ENCODE results near the gene ADAP1.
"Not testable (repeated sequence)": the region's sequence is repeated elsewhere in the genome, so short reads cannot be mapped to it uniquely, and the experiment has no call there.

Gene ADAP1

GRCh38 chr7:884191-885003, 70.1 kb downstream of the ADAP1 start:
- in situ Hi-C loops (cut with MboI; ENCODE audit: low sequenced_read_pairs), result no loop called here

GRCh38 chr7:883055-884021, 71.1 kb downstream of the ADAP1 start:
- in situ Hi-C loops (cut with MboI; ENCODE audit: low sequenced_read_pairs), result no loop called here

- in situ Hi-C loops (cut with MboI; ENCODE audit: low sequenced_read_pairs), result no loop called here
Observed at GRCh38 chr7:882336-883035, 72.0 kb downstream of the ADAP1 start.

- in situ Hi-C loops (cut with MboI; ENCODE audit: low sequenced_read_pairs), result no loop called here
Observed at GRCh38 chr7:881441-882234, 72.8 kb downstream of the ADAP1 start.

- in situ Hi-C loops (cut with MboI; ENCODE audit: low sequenced_read_pairs), result no loop called here
Observed at GRCh38 chr7:880450-880849, 74.0 kb downstream of the ADAP1 start.

- in situ Hi-C loops (cut with MboI; ENCODE audit: low sequenced_read_pairs), result no loop called here
Observed at GRCh38 chr7:879706-880105, 74.8 kb downstream of the ADAP1 start.

- in situ Hi-C loops (cut with MboI; ENCODE audit: low sequenced_read_pairs), result no loop called here
Observed at GRCh38 chr7:879093-879492, 75.4 kb downstream of the ADAP1 start.

- in situ Hi-C loops (cut with MboI; ENCODE audit: low sequenced_read_pairs), result no loop called here
Observed at GRCh38 chr7:877312-878232, 76.9 kb downstream of the ADAP1 start.

GRCh38 chr7:876972-877311, 77.5 kb downstream of the ADAP1 start:
- in situ Hi-C loops (cut with MboI; ENCODE audit: low sequenced_read_pairs), result no loop called here

GRCh38 chr7:876077-876971, 78.2 kb downstream of the ADAP1 start, which contains the start of gene GET4:
GET4 (plus strand) TSS chr7:876554; CDS start chr7:876646, 92 bp downstream.
- in situ Hi-C loops (cut with MboI; ENCODE audit: low sequenced_read_pairs), result no loop called here

- in situ Hi-C loops (cut with MboI; ENCODE audit: low sequenced_read_pairs), result no loop called here
Observed at GRCh38 chr7:875476-876076, 78.9 kb downstream of the ADAP1 start.

- in situ Hi-C loops (cut with MboI; ENCODE audit: low sequenced_read_pairs), result no loop called here
Observed at GRCh38 chr7:875051-875450, 79.4 kb downstream of the ADAP1 start.

- in situ Hi-C loops (cut with MboI; ENCODE audit: low sequenced_read_pairs), result no loop called here
Observed at GRCh38 chr7:874031-874749, 80.3 kb downstream of the ADAP1 start.

GRCh38 chr7:873367-874002, 81.0 kb downstream of the ADAP1 start:
- in situ Hi-C loops (cut with MboI; ENCODE audit: low sequenced_read_pairs), result no loop called here

GRCh38 chr7:872685-873084, 81.8 kb downstream of the ADAP1 start:
- in situ Hi-C loops (cut with MboI; ENCODE audit: low sequenced_read_pairs), result not testable (repeated sequence)

GRCh38 chr7:871900-872537, 82.5 kb downstream of the ADAP1 start:
- in situ Hi-C loops (cut with MboI; ENCODE audit: low sequenced_read_pairs), result no loop called here
